CD4-positive, alpha-beta T cell (primary cell): ENCODE measurements around the gene CTTN. TPM values are rescaled to one million over a fixed set of nuclear protein-coding genes. Genes with fewer than 3 reads are reported as not detected.

Experiments
- ATAC-seq: fragments of 200-7000 bp; cut with Tn5 transposase; one replicate; pipeline ENCODE4 v1.10.0; 2022; ENCODE audit warnings: mild to moderate bottlenecking; ENCODE audit not compliant: poor library complexity
- CTCF ChIA-PET: fragments of 350-600 bp; sonication (Branson Sonifier 250); formaldehyde crosslinking; loops from one replicate; lab custom pipeline; 2021; ENCODE audit warnings: antibody characterized with exemption, inconsistent platforms; lab: Charles Lee
- POLR2A ChIA-PET: fragments of 350-600 bp; sonication (Branson Sonifier 250); formaldehyde crosslinking; loops from one replicate; lab custom pipeline; 2021; ENCODE audit warnings: antibody characterized with exemption, inconsistent platforms; lab: Charles Lee
- DNase-seq, 14 experiments: peaks; one replicate each; pipeline ENCODE4 v3.0.0-alpha.2; 2013 to 2020; ENCODE audit warnings: mixed read lengths in 2 of 14
- H3K27ac ChIP-seq, 2 donors: one replicate each; pipeline versions ENCODE4 v1.5.1 to v1.7.0; 2013; ENCODE audit warnings: low read length in 2 of 2, low read depth in 1 of 2, mild to moderate bottlenecking in 1 of 2
- H3K27me3 ChIP-seq, 2 experiments: 1 replicate in 1 of 2; 2 replicates in 1 of 2; pipeline versions ENCODE4 v1.6.1 to v1.7.0; 2013; ENCODE audit warnings: low read length in 2 of 2, control low read depth in 1 of 2, mild to moderate bottlenecking in 1 of 2, moderate library complexity in 1 of 2; ENCODE audit not compliant: insufficient read depth in 2 of 2, control insufficient read depth in 1 of 2
- H3K36me3 ChIP-seq: one replicate; pipeline ENCODE4 v1.6.1; 2013; ENCODE audit warnings: low read length, control low read depth; ENCODE audit not compliant: insufficient read depth
- H3K4me1 ChIP-seq: one replicate; pipeline ENCODE4 v1.6.1; 2013; ENCODE audit warnings: low read length, control low read depth; ENCODE audit not compliant: insufficient read depth
- H3K4me3 ChIP-seq: one replicate; pipeline ENCODE4 v1.5.1; 2013; ENCODE audit warnings: mild to moderate bottlenecking, low read length, moderate library complexity
- H3K9me3 ChIP-seq, 2 experiments: 1 replicate in 1 of 2; 2 replicates in 1 of 2; pipeline versions ENCODE4 v1.6.1 to v1.7.0; 2013; ENCODE audit warnings: low read length in 2 of 2, mild to moderate bottlenecking in 2 of 2, control low read depth in 1 of 2, moderate library complexity in 1 of 2; ENCODE audit not compliant: control insufficient read depth in 1 of 2, insufficient read depth in 1 of 2
- H3K27ac Mint-ChIP-seq: one replicate; pipeline ENCODE4 v1.8.0; 2020; ENCODE audit warnings: mixed read lengths
- H3K27me3 Mint-ChIP-seq: one replicate; pipeline ENCODE4 v1.8.0; 2021; ENCODE audit warnings: mixed read lengths
- H3K36me3 Mint-ChIP-seq: one replicate; pipeline ENCODE4 v1.8.0; 2021; ENCODE audit warnings: low read depth, mixed read lengths
- H3K4me1 Mint-ChIP-seq: one replicate; pipeline ENCODE4 v1.8.0; 2021; ENCODE audit warnings: low read depth, mixed read lengths
- H3K4me3 Mint-ChIP-seq: one replicate; pipeline ENCODE4 v1.8.0; 2020; ENCODE audit warnings: mild to moderate bottlenecking, mixed read lengths
- H3K9me3 Mint-ChIP-seq: one replicate; pipeline ENCODE4 v1.8.0; 2020; ENCODE audit warnings: mixed read lengths
- intact Hi-C, 2 experiments: fragments of 100-400 bp; cut with DNase I in 1 of 2; cut with micrococcal nuclease in 1 of 2; formaldehyde crosslinking; loops; one replicate each; pipeline versions ENCODE4 v1.15.1 to v1.9.0; 2023 to 2025; cut with DNase I, micrococcal nuclease
- total RNA-seq, 174 experiments: library from RNA in 2 of 174; stranded (reverse) in 2 of 174; gene quantifications; one replicate each; pipeline ENCODE4 v1.2.3 and lab custom pipeline; 2021 to 2026
- TF ChIP-seq, protein P1 (sequence below): fragments of 200-600 bp; IDR thresholded peaks from one replicate; pipeline ENCODE4 v1.8.0; 2022; ENCODE audit warnings: antibody characterized with exemption, mild to moderate bottlenecking

CTTN gene
- total RNA-seq, 2 experiments from 2014 or later: 0.45 to 0.80 TPM

DNA sequence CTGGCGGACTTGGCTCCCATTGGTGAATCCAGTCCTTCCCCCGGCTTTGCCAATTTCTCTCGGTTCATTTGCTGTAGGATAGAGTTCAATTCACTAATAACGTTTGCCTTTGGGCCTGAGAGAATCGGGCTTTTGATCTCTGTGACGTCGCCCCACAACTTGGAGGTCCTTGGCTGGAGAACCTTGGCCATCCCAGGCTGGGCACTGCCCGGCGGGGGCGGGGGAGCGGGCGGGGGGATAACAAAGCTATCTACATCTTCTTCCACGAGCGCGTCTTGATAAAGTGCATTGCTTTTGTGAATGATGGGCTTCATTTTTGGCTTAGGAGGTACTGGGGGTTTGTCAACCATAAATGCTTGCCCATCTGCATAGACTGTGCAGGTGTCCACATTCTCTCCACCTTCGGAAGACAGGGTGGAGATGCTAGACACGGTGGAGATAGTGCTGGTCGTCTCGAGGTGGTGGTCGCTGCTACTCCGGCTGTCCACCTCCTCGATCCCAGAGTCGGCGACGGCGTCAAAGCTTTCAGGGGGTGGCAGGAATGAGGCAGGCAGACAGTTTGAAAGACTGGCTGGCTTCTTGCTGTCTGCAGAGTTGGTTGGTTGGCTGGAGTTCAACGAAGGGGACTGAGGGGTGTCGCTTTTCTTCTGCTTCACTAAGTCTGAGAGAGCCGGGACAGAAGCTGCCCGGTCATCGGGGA, 87.1 kb downstream of the CTTN start:
- H3K36me3 Mint-ChIP-seq: no peaks in the 10 kb centered on the region
- H3K27me3 Mint-ChIP-seq: no peaks in the 10 kb centered on the region
- Histone ChIP-seq H3K36me3 (no peaks in the 10 kb centered on the region), H3K4me3 (no peak overlapping the region), H3K4me1 (no peaks in the 10 kb centered on the region), H3K27ac (no peak overlapping the region), H3K27me3 (no peaks in the 10 kb centered on the region), H3K9me3 (peaks cover 0 to 22% of the 10 kb centered on the region in 2 experiments)
- ChIA-PET CTCF (no interaction called here), POLR2A (no interaction called here)
- H3K4me3 Mint-ChIP-seq: no peak overlapping the region
- H3K4me1 Mint-ChIP-seq: no peaks in the 10 kb centered on the region
- ATAC-seq: no peak
- H3K27ac Mint-ChIP-seq: no peak overlapping the region
- DNase-seq: no peak
- TF ChIP-seq, protein P1, sequence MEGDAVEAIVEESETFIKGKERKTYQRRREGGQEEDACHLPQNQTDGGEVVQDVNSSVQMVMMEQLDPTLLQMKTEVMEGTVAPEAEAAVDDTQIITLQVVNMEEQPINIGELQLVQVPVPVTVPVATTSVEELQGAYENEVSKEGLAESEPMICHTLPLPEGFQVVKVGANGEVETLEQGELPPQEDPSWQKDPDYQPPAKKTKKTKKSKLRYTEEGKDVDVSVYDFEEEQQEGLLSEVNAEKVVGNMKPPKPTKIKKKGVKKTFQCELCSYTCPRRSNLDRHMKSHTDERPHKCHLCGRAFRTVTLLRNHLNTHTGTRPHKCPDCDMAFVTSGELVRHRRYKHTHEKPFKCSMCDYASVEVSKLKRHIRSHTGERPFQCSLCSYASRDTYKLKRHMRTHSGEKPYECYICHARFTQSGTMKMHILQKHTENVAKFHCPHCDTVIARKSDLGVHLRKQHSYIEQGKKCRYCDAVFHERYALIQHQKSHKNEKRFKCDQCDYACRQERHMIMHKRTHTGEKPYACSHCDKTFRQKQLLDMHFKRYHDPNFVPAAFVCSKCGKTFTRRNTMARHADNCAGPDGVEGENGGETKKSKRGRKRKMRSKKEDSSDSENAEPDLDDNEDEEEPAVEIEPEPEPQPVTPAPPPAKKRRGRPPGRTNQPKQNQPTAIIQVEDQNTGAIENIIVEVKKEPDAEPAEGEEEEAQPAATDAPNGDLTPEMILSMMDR: no peak
- no peaks in the 10 kb centered on the region for H3K9me3 Mint-ChIP-seq
- intact Hi-C loops: no loop called here

DNA sequence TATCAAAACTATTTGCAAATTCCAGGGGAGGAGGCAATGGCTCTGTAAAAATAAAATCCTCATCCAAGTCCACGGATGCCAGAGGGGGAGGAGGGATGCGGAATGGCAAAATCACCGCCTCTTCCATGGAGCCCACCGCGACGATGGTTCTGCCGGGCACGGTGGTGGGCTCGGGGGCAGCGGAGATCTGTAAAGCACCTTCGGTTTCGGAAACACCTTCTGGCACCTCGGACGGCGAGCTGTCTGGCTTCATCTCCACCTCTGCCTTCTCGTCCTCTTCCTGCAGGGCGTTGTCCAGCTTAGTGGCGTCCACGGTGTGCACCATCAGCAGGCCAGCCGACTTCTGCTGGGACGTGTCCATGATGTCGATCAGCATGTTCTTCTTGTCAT, 87.7 kb downstream of the CTTN start:
- Histone ChIP-seq H3K36me3 (no peaks in the 10 kb centered on the region), H3K4me3 (no peak overlapping the region), H3K4me1 (no peaks in the 10 kb centered on the region), H3K27me3 (no peaks in the 10 kb centered on the region), H3K9me3 (peaks cover 4 to 27% of the 10 kb centered on the region in 2 experiments), H3K27ac (no peak overlapping the region)
- intact Hi-C loops: no loop called here
- Mint-ChIP-seq H3K4me3 (no peak overlapping the region), H3K27me3 (no peaks in the 10 kb centered on the region), H3K9me3 (no peaks in the 10 kb centered on the region), H3K36me3 (no peaks in the 10 kb centered on the region), H3K4me1 (no peaks in the 10 kb centered on the region), H3K27ac (no peak overlapping the region)
- ATAC-seq (no peak), DNase-seq (no peak)
- POLR2A ChIA-PET: no interaction called here
- TF ChIP-seq, protein P1: no peak
- CTCF ChIA-PET: no interaction called here

Other genes with a start within 250 kb of the CTTN start
- 10 to 100 TPM; 14.5 to 16.5 TPM for gene FADD, start 195.2 kb upstream of the CTTN start, total RNA-seq
- gene PPFIA1, start 127.8 kb upstream of the CTTN start, total RNA-seq: 10 to 100 TPM; 34.3 to 42.0 TPM